H9 (cell line): ENCODE data around the gene TCIRG1. TPM values are rescaled to one million over a fixed set of nuclear protein-coding genes. Genes with fewer than 3 reads are reported as not detected.

Experiments
- DNase-seq: peaks from one replicate; pipeline ENCODE4 v3.0.0-alpha.2; 2017
- H2AFZ ChIP-seq: one replicate; pipeline ENCODE4 v1.6.1; 2013; ENCODE audit warnings: mild to moderate bottlenecking, low read length, control low read depth, moderate library complexity
- H2AK5ac ChIP-seq: 2 replicates; pipeline ENCODE4 v1.6.1; 2013; ENCODE audit warnings: low read length, control low read depth, mixed read lengths; ENCODE audit not compliant: insufficient read length
- H2BK120ac ChIP-seq: one replicate; pipeline ENCODE4 v1.6.1; 2013; ENCODE audit warnings: low read depth, mild to moderate bottlenecking, low read length, control low read depth, inconsistent platforms; ENCODE audit not compliant: poor library complexity, severe bottlenecking
- H2BK12ac ChIP-seq: 2 replicates; pipeline ENCODE4 v1.6.1; 2013; ENCODE audit warnings: low read length, control low read depth, mixed read lengths, low read depth; ENCODE audit not compliant: insufficient read length
- H2BK15ac ChIP-seq: 2 replicates; pipeline ENCODE4 v1.6.1; 2013; ENCODE audit warnings: low read depth, low read length, control low read depth
- H2BK20ac ChIP-seq: one replicate; pipeline ENCODE4 v1.6.1; 2013; ENCODE audit warnings: low read depth, mild to moderate bottlenecking, low read length, control low read depth, inconsistent platforms; ENCODE audit not compliant: poor library complexity, severe bottlenecking
- H2BK5ac ChIP-seq: 2 replicates; pipeline ENCODE4 v1.6.1; 2013; ENCODE audit warnings: low read length, control low read depth, mixed read lengths; ENCODE audit not compliant: insufficient read length
- H3K14ac ChIP-seq: 2 replicates; pipeline ENCODE4 v1.6.1; 2013; ENCODE audit warnings: low read length, control low read depth; ENCODE audit not compliant: insufficient read depth
- H3K18ac ChIP-seq: 2 replicates; pipeline ENCODE4 v1.6.1; 2013; ENCODE audit warnings: low read depth, mild to moderate bottlenecking, mixed read lengths, low read length, control low read depth; ENCODE audit not compliant: insufficient read length
- H3K23ac ChIP-seq: 2 replicates; pipeline ENCODE4 v1.6.1; 2013; ENCODE audit warnings: low read length, control low read depth, mixed read lengths, low read depth; ENCODE audit not compliant: insufficient read length
- H3K23me2 ChIP-seq: 2 replicates; pipeline ENCODE4 v1.6.1; 2013; ENCODE audit warnings: low read depth, mild to moderate bottlenecking, mixed read lengths, low read length, control low read depth; ENCODE audit not compliant: insufficient read length, poor library complexity, severe bottlenecking
- H3K27ac ChIP-seq: 2 replicates; pipeline ENCODE4 v1.5.1; 2013; ENCODE audit warnings: low read length, control low read depth, mixed read lengths, low read depth; ENCODE audit not compliant: insufficient read length
- H3K27me3 ChIP-seq: 2 replicates; pipeline ENCODE4 v1.6.1; 2013; ENCODE audit warnings: low read length, control low read depth, inconsistent platforms; ENCODE audit not compliant: insufficient read depth
- H3K4ac ChIP-seq: 2 replicates; pipeline ENCODE4 v1.6.1; 2013; ENCODE audit warnings: low read depth, mild to moderate bottlenecking, control low read depth, inconsistent platforms, low read length, moderate library complexity
- H3K4me1 ChIP-seq: 2 replicates; pipeline ENCODE4 v1.6.1; 2013; ENCODE audit warnings: low read length, control low read depth, inconsistent platforms; ENCODE audit not compliant: insufficient read depth
- H3K4me2 ChIP-seq: 2 replicates; pipeline ENCODE4 v1.6.1; 2013; ENCODE audit warnings: low read length, control low read depth, mixed read lengths; ENCODE audit not compliant: insufficient read length, insufficient read depth
- H3K56ac ChIP-seq: 2 replicates; pipeline ENCODE4 v1.6.1; 2013; ENCODE audit warnings: low read depth, mild to moderate bottlenecking, mixed read lengths, low read length, control low read depth; ENCODE audit not compliant: insufficient read length
- H3K79me1 ChIP-seq: 2 replicates; pipeline ENCODE4 v1.6.1; 2013; ENCODE audit warnings: low read depth, mild to moderate bottlenecking, moderate library complexity, low read length, control low read depth, inconsistent platforms; ENCODE audit not compliant: insufficient read depth, poor library complexity, severe bottlenecking
- H3K79me2 ChIP-seq: 2 replicates; pipeline ENCODE4 v1.6.1; 2013; ENCODE audit warnings: low read length, control low read depth, inconsistent platforms; ENCODE audit not compliant: insufficient read depth
- H3K9ac ChIP-seq: 2 replicates; pipeline ENCODE4 v1.6.1; 2013; ENCODE audit warnings: low read length, control low read depth, mixed read lengths; ENCODE audit not compliant: insufficient read length; ENCODE audit errors: extremely low read depth
- H3K9me3 ChIP-seq: one replicate; pipeline ENCODE4 v1.6.1; 2013; ENCODE audit warnings: low read depth, low read length, inconsistent platforms; ENCODE audit not compliant: control insufficient read depth
- H3T11ph ChIP-seq: one replicate; pipeline ENCODE4 v1.6.1; 2013; ENCODE audit warnings: mild to moderate bottlenecking, low read length, control low read depth, inconsistent platforms
- H4K20me1 ChIP-seq: one replicate; pipeline ENCODE4 v1.6.1; 2013; ENCODE audit not compliant: control insufficient read depth, insufficient read length, insufficient read depth
- H4K5ac ChIP-seq: 2 replicates; pipeline ENCODE4 v1.6.1; 2013; ENCODE audit warnings: low read depth, mild to moderate bottlenecking, mixed read lengths, low read length, control low read depth; ENCODE audit not compliant: insufficient read length
- H4K8ac ChIP-seq: replicated peaks from 2 replicates; pipeline ENCODE4 v1.6.1; 2013; ENCODE audit warnings: low read length, control low read depth, mixed read lengths, low read depth; ENCODE audit not compliant: insufficient read length
- H4K91ac ChIP-seq: 2 replicates; pipeline ENCODE4 v1.6.1; 2013; ENCODE audit warnings: low read depth, mild to moderate bottlenecking, moderate library complexity, mixed read lengths, low read length, control low read depth; ENCODE audit not compliant: insufficient read length
- H3K27ac Mint-ChIP-seq, 3 experiments: 2 replicates in 2 of 3; 3 replicates in 1 of 3; pipeline ENCODE4 v1.8.0; 2020 to 2021; ENCODE audit warnings: mixed read lengths in 3 of 3, mild to moderate bottlenecking in 1 of 3, moderate library complexity in 1 of 3
- H3K27me3 Mint-ChIP-seq: 2 replicates; pipeline ENCODE4 v1.8.0; 2021; ENCODE audit warnings: low read depth, mild to moderate bottlenecking, moderate library complexity, mixed read lengths
- H3K36me3 Mint-ChIP-seq, 3 experiments: 2 replicates in 2 of 3; 3 replicates in 1 of 3; pipeline ENCODE4 v1.8.0; 2020 to 2021; ENCODE audit warnings: low read depth in 3 of 3, mixed read lengths in 3 of 3; ENCODE audit not compliant: insufficient read depth in 1 of 3
- H3K4me1 Mint-ChIP-seq, 2 experiments: 2 replicates each; pipeline ENCODE4 v1.8.0; 2020; ENCODE audit warnings: mixed read lengths in 2 of 2
- H3K4me3 Mint-ChIP-seq, 2 experiments: 2 replicates in 1 of 2; 3 replicates in 1 of 2; pipeline ENCODE4 v1.8.0; 2020 to 2021; ENCODE audit warnings: mild to moderate bottlenecking in 2 of 2, mixed read lengths in 2 of 2, moderate library complexity in 1 of 2
- H3K9me3 Mint-ChIP-seq, 2 experiments: 2 replicates in 1 of 2; 3 replicates in 1 of 2; pipeline ENCODE4 v1.8.0; 2020; ENCODE audit warnings: mild to moderate bottlenecking in 2 of 2, mixed read lengths in 2 of 2, moderate library complexity in 1 of 2
- WGBS: extraction: QIAGEN DNeasy Blood & Tissue Kit; methylation state at CpG from one replicate; pipeline ENCODE4 v1.1.7; 2013; ENCODE audit warnings: missing lambda C conversion rate, low lambda C conversion rate, mixed read lengths; ENCODE audit not compliant: insufficient read length; ENCODE audit errors: extremely low coverage; 5-methylcytosine and 5-hydroxymethylcytosine counted together
- total RNA-seq: library from RNA; stranded (reverse); gene quantifications from 2 replicates; pipeline ENCODE4 v1.2.1, GENCODE V29; 2021
- TF ChIP-seq, protein P1 (sequence below): fragments of 200-600 bp; sonication (generic); conservative IDR thresholded peaks from 3 replicates; pipeline ENCODE4 v1.8.0; 2021; ENCODE audit warnings: antibody characterized with exemption, mild to moderate bottlenecking

Gene TCIRG1
- total RNA-seq, 1 experiment from 2014 or later = 24.4 TPM

DNA sequence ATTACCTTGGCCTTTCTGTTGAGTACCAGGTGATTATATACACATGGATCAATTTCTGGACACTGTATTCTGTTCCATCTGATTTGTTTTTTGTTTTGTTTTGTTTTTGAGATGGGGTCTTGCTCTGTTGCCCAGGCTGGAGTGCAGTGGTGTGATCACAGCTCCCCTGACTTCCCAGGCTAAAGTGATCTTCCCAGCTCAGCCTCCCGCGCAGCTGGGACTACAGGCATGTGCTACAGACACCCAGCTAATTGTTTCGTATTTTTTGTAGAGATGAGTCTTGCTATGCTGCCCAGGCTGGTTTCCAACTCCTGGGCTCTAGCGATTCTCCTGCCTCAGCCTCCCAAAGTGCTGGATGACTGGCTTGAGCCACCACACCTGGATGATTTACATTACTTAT is 19.0 kb downstream of the TCIRG1 start:
- Histone ChIP-seq H3K27ac (no peak overlapping the region), H4K91ac (no peak overlapping the region), H3K9me3 (no peaks in the 10 kb centered on the region), H2BK20ac (no peak overlapping the region), H3K18ac (no peak overlapping the region), H3K79me2 (no peaks in the 10 kb centered on the region), H3K27me3 (no peaks in the 10 kb centered on the region), H4K20me1 (no peaks in the 10 kb centered on the region), H2AFZ (no peak overlapping the region), H3K23me2 (no peaks in the 10 kb centered on the region), H3T11ph (no peak overlapping the region), H2BK15ac (no peak overlapping the region), H3K14ac (no peak overlapping the region), H2BK5ac (no peak overlapping the region), H3K9ac (no peak overlapping the region), H2BK120ac (no peak overlapping the region), H4K5ac (no peak overlapping the region), H3K23ac (no peak overlapping the region), H3K56ac (no peak overlapping the region), H3K4ac (no peak overlapping the region), H2AK5ac (no peak overlapping the region), H4K8ac (no peak overlapping the region), H3K79me1 (no peaks in the 10 kb centered on the region), H3K4me1 (no peaks in the 10 kb centered on the region), H2BK12ac (no peak overlapping the region), H3K4me2 (no peak overlapping the region)
- no CpG with 5 or more reads among the region's 4 CpGs for WGBS
- H3K36me3 Mint-ChIP-seq = peaks cover 27 to 68% (median 49%) of the 10 kb centered on the region in 3 experiments
- H3K4me1 Mint-ChIP-seq = no peaks in the 10 kb centered on the region
- no peak overlapping the region for H3K4me3 Mint-ChIP-seq
- peak overlapping the region in 1 of 3 experiments; percentile 3; a peak in 1 of 7 replicates for H3K27ac Mint-ChIP-seq
- DNase-seq = no peak
- no peaks in the 10 kb centered on the region for H3K27me3 Mint-ChIP-seq
- H3K9me3 Mint-ChIP-seq = no peaks in the 10 kb centered on the region
- TF ChIP-seq, protein P1, sequence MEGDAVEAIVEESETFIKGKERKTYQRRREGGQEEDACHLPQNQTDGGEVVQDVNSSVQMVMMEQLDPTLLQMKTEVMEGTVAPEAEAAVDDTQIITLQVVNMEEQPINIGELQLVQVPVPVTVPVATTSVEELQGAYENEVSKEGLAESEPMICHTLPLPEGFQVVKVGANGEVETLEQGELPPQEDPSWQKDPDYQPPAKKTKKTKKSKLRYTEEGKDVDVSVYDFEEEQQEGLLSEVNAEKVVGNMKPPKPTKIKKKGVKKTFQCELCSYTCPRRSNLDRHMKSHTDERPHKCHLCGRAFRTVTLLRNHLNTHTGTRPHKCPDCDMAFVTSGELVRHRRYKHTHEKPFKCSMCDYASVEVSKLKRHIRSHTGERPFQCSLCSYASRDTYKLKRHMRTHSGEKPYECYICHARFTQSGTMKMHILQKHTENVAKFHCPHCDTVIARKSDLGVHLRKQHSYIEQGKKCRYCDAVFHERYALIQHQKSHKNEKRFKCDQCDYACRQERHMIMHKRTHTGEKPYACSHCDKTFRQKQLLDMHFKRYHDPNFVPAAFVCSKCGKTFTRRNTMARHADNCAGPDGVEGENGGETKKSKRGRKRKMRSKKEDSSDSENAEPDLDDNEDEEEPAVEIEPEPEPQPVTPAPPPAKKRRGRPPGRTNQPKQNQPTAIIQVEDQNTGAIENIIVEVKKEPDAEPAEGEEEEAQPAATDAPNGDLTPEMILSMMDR = no peak
